Fibroblast of lung (primary cell): ENCODE results near the gene EHHADH. TPM values are rescaled to one million over a fixed set of nuclear protein-coding genes. Genes with fewer than 3 reads are reported as not detected.

Experiments
- DNase-seq, 2 donors: peaks; one replicate each; pipeline versions ENCODE4 v3.0.0 to v3.0.0-alpha.2; 2010; ENCODE audit warnings: low read depth in 2 of 2
- H2AFZ ChIP-seq: 2 replicates; pipeline ENCODE4 v1.5.1; 2012; ENCODE audit warnings: low read length, control low read depth, inconsistent platforms
- H3K27ac ChIP-seq: 2 replicates; pipeline ENCODE4 v1.5.1; 2011; ENCODE audit warnings: low read length, control low read depth; ENCODE audit not compliant: insufficient read depth
- H3K27me3 ChIP-seq: 2 replicates; pipeline ENCODE4 v1.5.1; 2011; ENCODE audit warnings: mild to moderate bottlenecking, low read length; ENCODE audit not compliant: control insufficient read depth, insufficient read depth
- H3K36me3 ChIP-seq: 2 replicates; pipeline ENCODE4 v1.5.1; 2011; ENCODE audit warnings: low read length; ENCODE audit not compliant: control insufficient read depth, insufficient read depth
- H3K4me1 ChIP-seq: 2 replicates; pipeline ENCODE4 v1.5.1; 2011; ENCODE audit warnings: low read length; ENCODE audit not compliant: control insufficient read depth, insufficient read depth; ENCODE audit errors: extremely low read depth
- H3K4me2 ChIP-seq: 2 replicates; pipeline ENCODE4 v1.5.1; 2011; ENCODE audit warnings: low read length, control low read depth; ENCODE audit not compliant: insufficient read depth; ENCODE audit errors: extremely low read depth
- H3K4me3 ChIP-seq, 4 experiments: fragments of 200-600 bp in 1 of 4; sonication (generic) in 1 of 4; replicated peaks in 1 of 4; 2 replicates each; pipeline ENCODE4 v1.5.1; 2011 to 2016; ENCODE audit warnings: low read length in 4 of 4, low read depth in 3 of 4, mild to moderate bottlenecking in 3 of 4, control low read depth in 2 of 4, inconsistent platforms in 1 of 4, mixed read lengths in 1 of 4; ENCODE audit not compliant: insufficient read depth in 1 of 4; ENCODE audit errors: control extremely low read depth in 1 of 4
- H3K79me2 ChIP-seq: 2 replicates; pipeline ENCODE4 v1.5.1; 2012; ENCODE audit warnings: mild to moderate bottlenecking, low read length, inconsistent platforms; ENCODE audit not compliant: control insufficient read depth, insufficient read depth
- H3K9ac ChIP-seq: 2 replicates; pipeline ENCODE4 v1.5.1; 2011; ENCODE audit warnings: mild to moderate bottlenecking, low read length, control low read depth; ENCODE audit not compliant: insufficient read depth
- H3K9me3 ChIP-seq: 2 replicates; pipeline ENCODE4 v1.5.1; 2012; ENCODE audit warnings: low read depth, low read length; ENCODE audit not compliant: control insufficient read depth, insufficient read depth
- H4K20me1 ChIP-seq: 2 replicates; pipeline ENCODE4 v1.5.1; 2011; ENCODE audit warnings: low read length; ENCODE audit not compliant: control insufficient read depth, insufficient read depth; ENCODE audit errors: extremely low read depth
- EZH2 ChIP-seq: IDR thresholded peaks from 2 replicates; pipeline ENCODE4 v1.5.1; 2012; ENCODE audit warnings: low read length, control low read depth, mild to moderate bottlenecking; ENCODE audit errors: missing control alignments
- polyA plus RNA-seq, 2 donors: library from polyadenylated mRNA; depleted of rRNA in 1 of 2; stranded (reverse) in 1 of 2; unstranded in 1 of 2; fragments of >200 nt; gene quantifications; 2 replicates each; pipeline ENCODE4 v1.2.1, GENCODE V29; 2011 to 2012; ENCODE audit warnings: missing spikeins in 1 of 2
- total RNA-seq: library from RNA; depleted of rRNA; stranded (reverse); fragments of >200 nt; gene quantifications from 2 replicates; pipeline ENCODE4 v1.2.1, GENCODE V29; 2014
- TF ChIP-seq, protein P1 (sequence below), 2 donors: IDR thresholded peaks in 1 of 2; conservative IDR thresholded peaks in 1 of 2; 1 replicate in 1 of 2; 2 replicates in 1 of 2; pipeline ENCODE4 v1.5.1; 2011 to 2012; ENCODE audit warnings: low read length in 2 of 2, control low read depth in 1 of 2, inconsistent platforms in 1 of 2, low read depth in 1 of 2, mild to moderate bottlenecking in 1 of 2

Gene EHHADH
- total and polyA plus RNA-seq, 2 donors (not counting 1 experiment from before 2014, with no cell fraction given), result 6.0 to 6.8 TPM

DNA sequence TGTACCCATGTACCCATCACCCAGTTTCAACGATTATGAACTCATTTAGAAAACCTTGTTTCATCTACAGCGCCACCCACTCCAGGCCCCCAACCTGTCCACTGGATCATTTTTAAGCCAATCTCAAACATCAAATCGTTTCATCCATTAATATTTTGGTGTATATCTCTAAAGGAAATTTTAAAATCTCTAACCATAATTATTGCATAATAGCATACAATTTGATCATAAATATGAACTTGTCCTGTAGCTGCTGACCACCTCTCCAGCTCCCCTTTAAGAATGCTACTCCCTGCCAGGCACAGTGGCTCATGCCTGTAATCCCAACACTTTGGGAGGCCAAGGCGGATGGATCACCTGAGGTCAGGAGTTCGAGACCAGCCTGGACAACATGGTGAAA is 98.2 kb downstream of the EHHADH start:
- H3K4me2 ChIP-seq, result no peak overlapping the region
- H3K79me2 ChIP-seq, result no peaks in the 10 kb centered on the region
- H3K9me3 ChIP-seq, result no peaks in the 10 kb centered on the region
- DNase-seq, result no peak
- H3K9ac ChIP-seq, result no peak overlapping the region
- no peak for TF ChIP-seq EZH2
- TF ChIP-seq, protein P1, sequence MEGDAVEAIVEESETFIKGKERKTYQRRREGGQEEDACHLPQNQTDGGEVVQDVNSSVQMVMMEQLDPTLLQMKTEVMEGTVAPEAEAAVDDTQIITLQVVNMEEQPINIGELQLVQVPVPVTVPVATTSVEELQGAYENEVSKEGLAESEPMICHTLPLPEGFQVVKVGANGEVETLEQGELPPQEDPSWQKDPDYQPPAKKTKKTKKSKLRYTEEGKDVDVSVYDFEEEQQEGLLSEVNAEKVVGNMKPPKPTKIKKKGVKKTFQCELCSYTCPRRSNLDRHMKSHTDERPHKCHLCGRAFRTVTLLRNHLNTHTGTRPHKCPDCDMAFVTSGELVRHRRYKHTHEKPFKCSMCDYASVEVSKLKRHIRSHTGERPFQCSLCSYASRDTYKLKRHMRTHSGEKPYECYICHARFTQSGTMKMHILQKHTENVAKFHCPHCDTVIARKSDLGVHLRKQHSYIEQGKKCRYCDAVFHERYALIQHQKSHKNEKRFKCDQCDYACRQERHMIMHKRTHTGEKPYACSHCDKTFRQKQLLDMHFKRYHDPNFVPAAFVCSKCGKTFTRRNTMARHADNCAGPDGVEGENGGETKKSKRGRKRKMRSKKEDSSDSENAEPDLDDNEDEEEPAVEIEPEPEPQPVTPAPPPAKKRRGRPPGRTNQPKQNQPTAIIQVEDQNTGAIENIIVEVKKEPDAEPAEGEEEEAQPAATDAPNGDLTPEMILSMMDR (conservative IDR thresholded peaks at IDR 0.05 in 1 of 2, IDR thresholded peaks at IDR 0.05 in 1 of 2; ENCODE audit: low read depth in 1 of 2, low read length in 2 of 2), result no peak
- no peaks in the 10 kb centered on the region for H4K20me1 ChIP-seq
- H3K27ac ChIP-seq, result no peak overlapping the region
- H2AFZ ChIP-seq, result no peak overlapping the region
- peaks cover 16% of the 10 kb centered on the region for H3K27me3 ChIP-seq
- H3K4me3 ChIP-seq, result no peak overlapping the region
- no peaks in the 10 kb centered on the region for H3K36me3 ChIP-seq
- no peaks in the 10 kb centered on the region for H3K4me1 ChIP-seq

DNA sequence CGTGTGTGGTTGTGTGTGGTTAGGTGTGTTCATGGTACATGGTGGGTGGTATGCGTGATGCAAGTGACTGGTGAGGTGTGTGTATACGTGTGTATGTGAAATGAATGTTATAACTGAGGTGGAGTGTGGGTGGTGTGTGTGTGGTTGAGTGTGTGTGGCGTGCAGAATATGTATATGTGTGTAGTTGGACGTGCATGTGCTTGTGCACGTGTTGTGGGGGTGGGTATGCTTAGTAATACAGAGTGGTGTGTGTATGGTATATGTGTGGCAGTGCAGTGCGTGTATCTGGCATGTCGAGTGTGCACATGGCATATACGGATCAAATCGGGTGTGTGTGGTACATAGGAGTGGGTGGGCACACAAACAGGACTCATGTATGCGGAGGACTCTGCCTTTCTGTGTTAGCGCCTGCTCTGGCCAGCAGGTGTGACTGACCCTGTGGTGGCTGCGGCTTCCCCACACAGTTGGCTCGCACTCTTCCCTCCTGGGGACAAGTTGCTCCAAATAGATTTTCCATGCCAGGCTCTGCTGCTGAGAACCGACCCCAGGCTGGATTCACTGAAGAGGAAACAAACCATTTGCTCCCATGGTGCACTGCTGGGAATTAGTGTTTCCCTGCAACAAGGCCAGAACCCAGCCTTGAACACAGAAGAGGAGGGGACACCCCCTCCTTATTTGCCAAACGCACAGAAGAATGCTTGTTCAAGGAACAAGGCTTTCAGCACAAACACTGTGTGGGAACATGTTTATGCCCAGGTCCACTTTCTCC is 99.8 kb downstream of the EHHADH start:
- H3K27me3 ChIP-seq, result peaks cover 15% of the 10 kb centered on the region
- DNase-seq, result no peak

DNA sequence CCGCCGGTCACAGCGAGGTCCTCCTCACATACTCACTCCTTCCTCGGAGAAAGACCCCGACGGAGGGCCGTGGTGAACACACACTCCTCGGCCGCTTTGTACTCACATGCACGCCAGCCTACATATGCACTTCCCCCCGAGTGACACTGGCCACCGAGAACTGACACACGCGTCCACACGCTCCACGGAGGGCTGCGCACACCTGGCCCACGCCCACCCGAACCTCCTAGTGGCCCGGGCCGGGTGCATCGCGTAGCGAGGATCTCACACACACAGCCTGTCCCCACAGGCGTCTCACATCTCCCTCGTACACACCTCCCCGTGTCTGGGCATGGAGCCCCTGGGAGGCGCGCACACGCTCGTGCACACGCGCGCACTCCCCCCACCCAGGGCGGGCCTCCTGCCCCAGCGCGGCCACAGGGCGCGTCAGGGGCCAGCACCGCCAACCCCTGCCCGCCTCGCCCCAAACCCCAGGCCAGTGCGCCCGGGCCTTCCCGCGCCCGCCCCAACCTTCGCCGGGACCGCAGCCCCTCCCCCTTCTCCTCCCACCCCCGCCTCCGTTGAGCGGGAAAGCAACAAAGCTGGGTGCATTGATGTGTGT is 100.6 kb downstream of the EHHADH start:
- Histone ChIP-seq H3K9ac (peak overlapping the region; percentile 55), H3K9me3 (no peaks in the 10 kb centered on the region), H3K27ac (no peak overlapping the region), H3K79me2 (no peaks in the 10 kb centered on the region), H3K4me3 (peak overlapping the region; percentile 54 to 66 (median 59)), H3K27me3 (peaks cover 9% of the 10 kb centered on the region), H4K20me1 (no peaks in the 10 kb centered on the region), H3K4me2 (peak overlapping the region; percentile 73), H3K36me3 (no peaks in the 10 kb centered on the region), H3K4me1 (no peaks in the 10 kb centered on the region), H2AFZ (peak overlapping the region; percentile 80)
- peak in 1 of 2 donors; percentile 1 for DNase-seq
- TF ChIP-seq, protein P1 (conservative IDR thresholded peaks at IDR 0.05 in 1 of 2, IDR thresholded peaks at IDR 0.05 in 1 of 2; ENCODE audit: low read depth in 1 of 2, low read length in 2 of 2), result no peak
- TF ChIP-seq EZH2, result no peak

More for the DNA sequence above, 99.8 kb downstream of the EHHADH start:
- TF ChIP-seq EZH2, result peak; percentile 41
- TF ChIP-seq, protein P1 (conservative IDR thresholded peaks at IDR 0.05 in 1 of 2, IDR thresholded peaks at IDR 0.05 in 1 of 2; ENCODE audit: low read depth in 1 of 2, low read length in 2 of 2), result no peak
- no peaks in the 10 kb centered on the region for H3K79me2 ChIP-seq
- H3K27ac ChIP-seq, result no peak overlapping the region
- H3K9ac ChIP-seq, result no peak overlapping the region
- no peak overlapping the region for H3K4me2 ChIP-seq
- no peaks in the 10 kb centered on the region for H3K4me1 ChIP-seq
- H3K9me3 ChIP-seq, result no peaks in the 10 kb centered on the region
- no peak overlapping the region for H2AFZ ChIP-seq
- H3K36me3 ChIP-seq, result no peaks in the 10 kb centered on the region
- no peak overlapping the region for H3K4me3 ChIP-seq
- H4K20me1 ChIP-seq, result no peaks in the 10 kb centered on the region
